Coronary artery (tissue), 2 donors: ENCODE measurements around the gene SLCO3A1.
A peak's percentile ranks its signal among the peaks of the same experiment; 100 is the strongest.

Source experiments
- DNase-seq: peaks from one replicate; pipeline ENCODE4 v3.0.0-alpha.2; 2017; ENCODE audit warnings: low spot score
- H3K27ac ChIP-seq, 2 donors: fragments of 200-600 bp; sonication (generic); one replicate each; pipeline ENCODE4 v1.5.1; 2016 to 2019
- H3K4me3 ChIP-seq: fragments of 200-600 bp; sonication (generic); 2 replicates; pipeline ENCODE4 v1.5.1; 2016; ENCODE audit warnings: mild to moderate bottlenecking, moderate library complexity
- TF ChIP-seq, protein P1 (sequence below): fragments of 200-600 bp; sonication (generic); IDR thresholded peaks from one replicate; pipeline ENCODE4 v1.5.1; 2019; ENCODE audit warnings: antibody characterized with exemption

SLCO3A1 gene

DNA sequence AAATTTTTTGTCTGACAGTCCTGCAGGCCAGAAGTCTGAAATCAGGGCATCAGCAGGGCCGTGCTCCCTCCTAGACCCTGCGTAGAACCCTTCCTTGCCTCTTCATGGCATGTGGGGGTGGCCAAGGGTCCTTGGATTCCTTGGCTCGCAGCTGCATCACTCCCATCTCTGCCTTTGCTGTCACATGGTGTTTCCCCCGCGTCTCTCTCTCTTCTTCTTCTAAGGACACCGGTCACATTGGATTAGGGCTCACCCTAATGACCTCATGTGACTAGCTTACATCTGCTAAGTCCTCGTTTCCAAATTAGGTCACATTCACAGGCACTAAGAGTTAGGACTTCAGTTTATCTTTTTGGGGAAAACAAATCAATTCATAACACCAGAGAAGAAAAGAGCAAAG, 12.0 kb downstream of the SLCO3A1 start:
- DNase-seq: peak; percentile 70
- Histone ChIP-seq H3K4me3 (no peak overlapping the region), H3K27ac (peak overlapping the region; percentile 53 to 78)
- TF ChIP-seq, protein P1, sequence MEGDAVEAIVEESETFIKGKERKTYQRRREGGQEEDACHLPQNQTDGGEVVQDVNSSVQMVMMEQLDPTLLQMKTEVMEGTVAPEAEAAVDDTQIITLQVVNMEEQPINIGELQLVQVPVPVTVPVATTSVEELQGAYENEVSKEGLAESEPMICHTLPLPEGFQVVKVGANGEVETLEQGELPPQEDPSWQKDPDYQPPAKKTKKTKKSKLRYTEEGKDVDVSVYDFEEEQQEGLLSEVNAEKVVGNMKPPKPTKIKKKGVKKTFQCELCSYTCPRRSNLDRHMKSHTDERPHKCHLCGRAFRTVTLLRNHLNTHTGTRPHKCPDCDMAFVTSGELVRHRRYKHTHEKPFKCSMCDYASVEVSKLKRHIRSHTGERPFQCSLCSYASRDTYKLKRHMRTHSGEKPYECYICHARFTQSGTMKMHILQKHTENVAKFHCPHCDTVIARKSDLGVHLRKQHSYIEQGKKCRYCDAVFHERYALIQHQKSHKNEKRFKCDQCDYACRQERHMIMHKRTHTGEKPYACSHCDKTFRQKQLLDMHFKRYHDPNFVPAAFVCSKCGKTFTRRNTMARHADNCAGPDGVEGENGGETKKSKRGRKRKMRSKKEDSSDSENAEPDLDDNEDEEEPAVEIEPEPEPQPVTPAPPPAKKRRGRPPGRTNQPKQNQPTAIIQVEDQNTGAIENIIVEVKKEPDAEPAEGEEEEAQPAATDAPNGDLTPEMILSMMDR: no peak

DNA sequence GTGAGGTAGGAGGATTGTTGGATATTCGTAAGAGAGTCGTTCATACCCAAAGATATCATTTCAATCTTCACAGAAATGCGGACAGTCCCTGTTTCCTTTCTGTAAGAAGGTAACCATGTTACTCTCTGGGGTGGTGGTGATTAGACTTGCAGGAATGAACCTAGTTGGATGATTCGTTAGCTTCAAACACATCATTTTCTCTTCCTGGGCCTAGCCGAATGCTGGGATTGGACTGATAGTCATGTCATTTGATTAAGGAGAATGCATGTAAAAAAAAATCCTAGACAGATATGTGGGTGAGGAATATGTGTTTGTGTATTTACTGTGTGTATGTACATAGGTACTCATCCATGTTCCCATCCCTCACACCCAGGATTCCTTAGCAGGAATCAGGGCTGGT, 12.4 kb downstream of the SLCO3A1 start:
- Histone ChIP-seq H3K27ac (peak overlapping the region; percentile 74 to 78), H3K4me3 (no peak overlapping the region)
- TF ChIP-seq, protein P1: no peak
- no peak for DNase-seq

DNA sequence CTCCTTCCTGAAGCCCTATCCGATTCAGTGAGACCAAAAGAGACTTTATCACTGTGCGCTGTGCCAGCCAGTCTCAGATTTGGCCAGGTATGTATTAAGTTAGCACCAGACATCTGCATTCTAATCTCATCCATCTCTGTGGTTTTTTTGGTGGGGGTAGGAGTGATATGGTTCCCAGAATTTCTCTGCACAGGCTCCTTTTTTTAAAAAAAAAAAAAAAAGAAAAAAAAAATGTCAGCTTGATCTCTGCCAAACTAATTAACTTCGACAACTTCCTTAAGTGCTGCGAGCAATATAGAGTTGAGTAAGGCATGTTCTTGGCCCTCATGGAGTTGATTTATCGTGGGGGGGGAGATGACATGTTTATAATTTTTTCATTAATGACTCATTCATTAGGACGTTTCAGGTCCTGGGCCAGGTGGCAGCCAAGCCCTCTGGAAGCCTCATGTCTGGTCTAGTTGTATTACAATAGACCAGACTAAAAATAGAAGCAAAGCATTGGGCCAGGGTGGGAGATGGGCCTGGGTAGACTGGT, 12.9 kb downstream of the SLCO3A1 start:
- peak overlapping the region; percentile 56 for H3K4me3 ChIP-seq
- TF ChIP-seq, protein P1: no peak
- H3K27ac ChIP-seq: peak overlapping the region; percentile 74 to 94
- DNase-seq: peak; percentile 40

DNA sequence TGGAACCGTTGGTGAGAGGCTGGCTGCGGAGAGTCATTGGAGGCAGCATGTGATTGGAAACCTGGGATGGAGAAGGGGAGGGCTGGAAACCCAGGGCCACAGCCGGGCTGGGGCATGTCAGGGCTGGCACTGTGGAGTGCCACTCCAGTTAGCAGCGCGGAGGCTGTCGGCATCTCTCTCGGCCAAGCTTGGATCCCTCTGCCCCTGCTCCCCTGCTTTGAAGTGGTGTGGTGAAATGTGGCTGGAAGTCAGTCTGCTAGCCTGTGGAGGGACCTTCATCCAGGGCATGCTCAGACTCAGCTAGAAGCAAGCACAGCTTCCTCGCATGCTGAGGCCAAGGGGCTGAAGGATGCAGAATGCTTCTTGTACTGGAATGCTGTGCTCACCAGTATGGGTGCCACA, 13.5 kb downstream of the SLCO3A1 start:
- DNase-seq: peak; percentile 76
- TF ChIP-seq, protein P1: no peak
- peak overlapping the region; percentile 74 to 94 for H3K27ac ChIP-seq
- H3K4me3 ChIP-seq: peak overlapping the region; percentile 56

DNA sequence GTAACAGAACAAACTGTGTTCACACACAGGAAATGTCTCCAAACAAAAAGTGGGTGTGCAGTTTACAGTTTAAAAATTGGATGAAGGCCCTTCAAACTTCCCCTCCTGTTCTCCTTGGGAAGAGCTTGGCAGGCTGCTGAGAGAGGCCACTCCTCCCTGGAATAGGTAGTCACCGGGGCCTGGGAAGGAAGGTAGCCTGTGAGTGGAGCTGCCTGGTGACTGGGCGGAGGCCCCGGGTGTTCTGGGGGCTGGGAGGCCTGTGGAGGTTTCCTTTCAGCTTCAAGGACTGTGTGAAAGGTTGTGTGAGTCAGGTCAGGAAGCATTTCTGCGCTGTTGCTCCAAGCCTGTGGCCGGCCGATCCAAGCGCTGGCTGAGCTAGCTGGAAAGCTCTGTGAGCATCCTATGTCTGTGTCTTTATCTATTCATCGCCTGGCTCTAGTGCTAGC, 14.1 kb downstream of the SLCO3A1 start:
- TF ChIP-seq, protein P1: no peak
- H3K4me3 ChIP-seq: peak overlapping the region; percentile 37
- H3K27ac ChIP-seq: peak overlapping the region; percentile 74 to 94
- DNase-seq: peak; percentile 88

DNA sequence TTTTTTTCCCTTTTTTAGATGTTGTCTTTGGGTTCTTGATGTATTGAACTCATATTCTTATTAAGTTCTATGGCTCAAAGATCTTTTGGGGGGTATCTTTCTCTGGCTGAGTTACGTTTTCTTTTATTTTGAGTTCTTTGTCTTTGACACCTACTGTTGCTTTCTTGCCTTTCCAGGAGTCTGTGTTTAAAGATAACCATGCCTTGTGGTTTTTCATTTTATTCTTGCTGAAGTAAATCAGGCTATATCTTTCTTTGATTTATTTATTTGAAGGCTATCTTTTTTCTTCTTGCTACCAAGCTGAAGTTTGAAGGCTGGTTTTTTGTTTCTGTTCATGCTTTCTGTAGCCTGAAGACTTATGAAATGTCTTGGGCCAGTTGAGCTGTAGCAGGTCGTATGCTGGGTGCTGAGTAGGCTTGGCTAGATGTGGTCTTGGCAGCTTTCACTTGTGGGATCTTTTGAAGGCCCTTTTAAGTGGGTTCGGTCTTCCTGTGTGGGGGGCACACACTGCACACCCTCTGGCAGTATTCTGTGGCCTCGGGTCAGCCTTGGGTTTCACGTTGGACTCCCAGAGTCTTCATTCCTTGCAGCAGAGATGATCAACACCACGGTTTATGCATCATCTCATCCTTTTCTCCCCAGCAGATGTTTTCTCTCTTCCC, 17.5 kb downstream of the SLCO3A1 start:
- H3K27ac ChIP-seq: no peak overlapping the region
- TF ChIP-seq, protein P1: no peak
- no peak overlapping the region for H3K4me3 ChIP-seq
- DNase-seq: peak; percentile 52

DNA sequence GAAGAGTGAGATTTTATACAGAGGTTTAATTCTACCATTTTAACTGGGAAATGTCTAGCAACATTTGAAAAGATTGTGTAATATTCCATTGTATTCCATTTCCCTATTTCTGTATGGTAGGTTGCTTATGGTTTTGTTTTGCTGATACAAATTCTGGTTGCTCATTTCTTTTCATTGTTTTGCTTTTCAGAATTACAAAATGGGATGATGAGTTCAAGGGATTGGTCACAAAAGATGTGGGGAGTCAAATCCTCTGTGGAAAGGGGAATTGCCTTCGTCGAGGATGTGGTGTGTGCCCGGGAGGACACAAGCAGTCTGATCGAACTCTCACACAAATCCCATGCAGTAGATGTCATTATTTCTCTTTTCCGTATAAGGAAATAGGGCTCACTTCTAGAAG, 18.3 kb downstream of the SLCO3A1 start:
- Histone ChIP-seq H3K4me3 (no peak overlapping the region), H3K27ac (no peak overlapping the region)
- DNase-seq: no peak
- TF ChIP-seq, protein P1: no peak
